OCI-LY7 (cell line): ENCODE results near the gene VGLL3.

Experiments used
- CTCF ChIP-seq: fragments of 200-600 bp; sonication (generic); conservative IDR thresholded peaks from 2 replicates; pipeline ENCODE4 v1.5.1; 2014; ENCODE audit warnings: mild to moderate bottlenecking, antibody characterized with exemption, low read length, moderate library complexity, mixed read lengths
- EZH2phosphoT487 ChIP-seq: fragments of 200-600 bp; sonication (generic); IDR thresholded peaks from 2 replicates; pipeline ENCODE4 v1.6.1; 2018; ENCODE audit warnings: low read depth, borderline replicate concordance, mild to moderate bottlenecking, mixed run types, antibody characterized with exemption, low read length, moderate library complexity, mixed read lengths

- TF ChIP-seq CTCF (no peak), EZH2phosphoT487 (no peak)
These were observed 67.9 kb downstream of the VGLL3 start for GRCh38 chr3:86923071-86923491.
